ENCODE measurements around the gene GIMAP6. TPM values are rescaled to one million over a fixed set of nuclear protein-coding genes. Genes with fewer than 3 reads are reported as not detected.
"Not testable (repeated sequence)": the region's sequence is repeated elsewhere in the genome, so short reads cannot be mapped to it uniquely, and the experiment has no call there.

Gene GIMAP6
- total RNA-seq, result 37.6 TPM

- Histone ChIP-seq H3K9me3 (no peaks in the 10 kb centered on the region), H3K4me3 (peak within 1 kb of the TSS; percentile 33 to 50), H3K27ac (peak within 1 kb of the TSS in 1 of 2 donors; percentile 67), H3K27me3 (no peaks in the 10 kb centered on the region), H3K36me3 (peaks cover 0 to 4% of the 10 kb centered on the region in 2 donors), H3K4me1 (no peaks in the 10 kb centered on the region)
- intact Hi-C loops (cut with DNase I), result no loop called here
- no peak for TF ChIP-seq CTCF (IDR thresholded peaks at IDR 0.05)
- no peak for DNase-seq (ENCODE audit: low spot score in 2 of 2)
Observed at GRCh38 chr7:150631866-150632864, at the start of gene GIMAP6. GIMAP6 (minus strand) TSS chr7:150632385; CDS start chr7:150630142, 2,243 bp downstream.

DNA sequence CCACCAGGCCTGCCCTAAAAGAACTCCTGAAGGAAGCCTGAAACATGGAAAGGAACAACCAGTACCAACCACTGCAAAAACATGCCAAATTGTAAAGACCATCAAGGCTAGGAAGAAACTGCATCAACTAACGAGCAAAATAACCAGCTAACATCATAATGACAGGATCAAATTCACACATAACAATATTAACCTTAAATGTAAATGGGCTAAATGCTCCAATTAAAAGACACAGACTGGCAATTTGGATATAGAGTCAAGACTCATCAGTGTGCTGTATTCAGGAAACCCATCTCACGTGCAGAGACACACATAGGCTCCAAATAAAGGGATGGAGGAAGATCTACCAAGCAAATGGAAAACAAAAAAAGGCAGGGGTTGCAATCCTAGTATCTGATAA is 48.2 kb upstream of the GIMAP6 start:
- H3K36me3 ChIP-seq; H3K4me3 ChIP-seq; H3K9me3 ChIP-seq; DNase-seq (ENCODE audit: low spot score in 2 of 2); intact Hi-C loops (cut with DNase I); H3K27me3 ChIP-seq; H3K27ac ChIP-seq; H3K4me1 ChIP-seq: not testable (repeated sequence)

DNA sequence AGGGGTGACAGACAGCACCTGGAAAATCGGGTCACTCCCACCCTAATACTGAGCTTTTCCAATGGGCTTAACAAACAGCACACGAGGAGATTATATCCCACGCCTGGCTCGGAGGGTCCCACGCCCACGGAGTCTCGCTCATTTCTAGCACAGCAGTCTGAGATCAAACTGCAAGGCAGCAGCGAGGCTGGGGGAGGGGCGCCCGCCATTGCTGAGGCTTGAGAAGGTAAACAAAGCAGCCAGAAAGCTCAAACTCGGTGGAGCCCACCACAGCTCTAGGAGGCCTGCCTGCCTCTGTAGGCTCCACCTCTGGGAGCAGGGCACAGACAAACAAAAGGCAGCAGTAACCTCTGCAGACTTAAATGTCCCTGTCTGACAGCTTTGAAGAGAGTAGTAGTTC is 46.4 kb upstream of the GIMAP6 start:
- H3K27me3 ChIP-seq; H3K9me3 ChIP-seq; H3K4me3 ChIP-seq; DNase-seq (ENCODE audit: low spot score in 2 of 2); H3K36me3 ChIP-seq; H3K4me1 ChIP-seq; H3K27ac ChIP-seq; intact Hi-C loops (cut with DNase I): not testable (repeated sequence)

DNA sequence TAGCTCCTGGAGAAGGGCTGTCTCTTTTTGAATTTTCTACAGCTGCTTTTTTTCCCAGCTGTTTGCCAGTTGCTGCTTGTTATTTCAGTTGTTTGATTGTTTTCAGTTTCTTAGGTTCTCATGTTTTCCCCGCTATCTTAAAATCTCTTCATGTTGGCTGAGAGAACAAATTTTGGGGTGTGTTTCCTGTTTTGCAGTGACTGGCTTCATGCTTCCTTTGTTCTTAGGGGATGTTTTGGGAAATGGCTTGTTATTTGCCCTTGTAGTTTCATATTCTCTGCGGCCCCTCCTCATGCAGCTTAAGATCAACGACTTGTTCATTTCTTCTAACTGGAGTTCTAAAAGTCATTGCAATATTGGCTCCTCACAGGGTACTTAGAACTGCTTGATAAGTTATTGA is 44.7 kb upstream of the GIMAP6 start:
- H3K4me1 ChIP-seq; H3K9me3 ChIP-seq; H3K27ac ChIP-seq; H3K36me3 ChIP-seq; H3K4me3 ChIP-seq; intact Hi-C loops (cut with DNase I); H3K27me3 ChIP-seq; DNase-seq (ENCODE audit: low spot score in 2 of 2): not testable (repeated sequence)

DNA sequence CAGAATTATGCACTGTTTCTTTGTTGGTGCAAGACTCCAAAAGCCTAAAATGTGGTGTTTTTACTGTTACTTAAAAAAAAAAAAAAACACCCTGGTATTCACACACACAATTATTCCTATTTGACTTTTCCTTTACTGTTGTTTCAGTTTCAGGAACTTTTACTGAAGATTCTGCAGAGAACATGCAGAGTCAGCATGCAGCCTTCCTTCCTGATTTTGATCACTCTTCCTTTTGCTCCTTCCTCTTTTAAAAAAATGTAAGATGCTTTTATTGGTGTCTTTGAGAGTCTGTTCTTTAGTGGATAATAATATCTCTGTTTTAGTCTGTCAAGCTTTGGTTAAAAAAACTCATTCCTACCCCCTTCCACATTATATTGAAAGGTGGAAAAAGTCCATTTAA is 44.1 kb upstream of the GIMAP6 start:
- H3K36me3 ChIP-seq; DNase-seq (ENCODE audit: low spot score in 2 of 2); H3K4me3 ChIP-seq; intact Hi-C loops (cut with DNase I); H3K9me3 ChIP-seq; H3K27ac ChIP-seq; H3K4me1 ChIP-seq; H3K27me3 ChIP-seq: not testable (repeated sequence)

DNA sequence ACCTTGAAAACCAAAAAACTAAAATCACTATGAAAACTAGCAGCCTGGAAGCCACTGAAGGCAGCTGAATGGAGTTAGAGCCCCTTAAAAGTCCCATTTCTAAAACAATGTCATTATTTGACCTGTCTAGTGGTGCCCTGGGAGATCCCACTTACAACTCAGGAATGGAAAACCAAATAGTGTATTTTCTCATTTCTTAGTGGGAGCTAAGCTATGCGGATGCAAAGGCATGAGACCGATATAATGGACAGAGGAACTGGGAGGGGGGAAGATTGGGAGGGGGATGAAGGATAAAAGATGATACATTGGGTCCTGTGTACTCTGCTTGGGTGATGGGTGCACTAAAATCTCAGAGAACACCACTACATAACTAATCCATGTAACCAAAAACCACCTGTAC is 43.5 kb upstream of the GIMAP6 start:
- H3K36me3 ChIP-seq, result no peaks in the 10 kb centered on the region
- intact Hi-C loops (cut with DNase I), result no loop called here
- no peak for TF ChIP-seq CTCF (IDR thresholded peaks at IDR 0.05)
- no peak overlapping the region for H3K27ac ChIP-seq
- no peak for DNase-seq (ENCODE audit: low spot score in 2 of 2)
- H3K9me3 ChIP-seq, result no peaks in the 10 kb centered on the region
- H3K4me1 ChIP-seq, result no peaks in the 10 kb centered on the region
- no peaks in the 10 kb centered on the region for H3K27me3 ChIP-seq
- no peak overlapping the region for H3K4me3 ChIP-seq

GRCh38 chr7:150671798-150672585 is 39.8 kb upstream of the GIMAP6 start:
- H3K9me3 ChIP-seq; H3K27ac ChIP-seq; intact Hi-C loops (cut with DNase I); H3K36me3 ChIP-seq; H3K4me3 ChIP-seq; H3K4me1 ChIP-seq; DNase-seq (ENCODE audit: low spot score in 2 of 2); H3K27me3 ChIP-seq: not testable (repeated sequence)

- H3K27me3 ChIP-seq, result no peaks in the 10 kb centered on the region
- DNase-seq (ENCODE audit: low spot score in 2 of 2), result no peak
- no peak overlapping the region for H3K27ac ChIP-seq
- no peaks in the 10 kb centered on the region for H3K4me1 ChIP-seq
- no peak overlapping the region for H3K4me3 ChIP-seq
- H3K9me3 ChIP-seq, result no peaks in the 10 kb centered on the region
- H3K36me3 ChIP-seq, result no peaks in the 10 kb centered on the region
- intact Hi-C loops (cut with DNase I), result no loop called here
- TF ChIP-seq CTCF (IDR thresholded peaks at IDR 0.05), result no peak
Observed at GRCh38 chr7:150668977-150669376, 36.8 kb upstream of the GIMAP6 start.
